ENCODE results near the gene SUFU. TPM values are rescaled to one million over a fixed set of nuclear protein-coding genes. Genes with fewer than 3 reads are reported as not detected.

The SUFU gene
- total RNA-seq, 2 experiments from 2014 or later, result 9.8 to 12.9 TPM

DNA sequence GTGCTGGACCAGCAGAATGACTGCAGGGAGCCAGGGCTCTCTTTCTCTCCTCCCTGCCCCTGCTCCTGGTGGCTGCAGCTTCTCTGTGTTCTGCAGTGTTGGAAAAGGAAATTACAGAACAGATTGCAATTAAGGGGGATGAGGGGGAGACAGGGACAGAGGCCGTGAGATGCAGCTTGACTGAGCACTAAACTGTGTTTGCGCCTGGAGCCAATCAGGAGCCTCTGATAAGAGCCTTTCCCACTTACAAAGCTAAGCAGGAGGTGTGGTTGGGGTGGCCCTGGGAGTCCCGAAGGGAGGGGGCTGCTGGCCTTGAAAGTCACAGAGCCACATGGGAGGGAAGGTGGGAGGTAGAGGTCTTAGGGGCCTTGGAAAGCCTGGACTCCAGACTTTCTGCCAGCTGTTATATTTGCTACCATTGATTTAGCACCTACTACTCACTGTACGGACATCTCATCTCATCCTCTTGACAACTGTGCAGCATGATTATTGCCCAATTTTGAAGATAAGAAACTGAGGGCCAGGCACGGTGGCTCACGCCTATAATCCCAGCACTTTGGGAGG lies 167.2 kb downstream of the SUFU start:
- Mint-ChIP-seq H3K9me3 (ENCODE audit: low read depth) (no peaks in the 10 kb centered on the region), H3K36me3 (no peaks in the 10 kb centered on the region), H3K27ac (no peak overlapping the region), H3K4me3 (no peak overlapping the region), H3K4me1 (peaks cover 27% of the 10 kb centered on the region), H3K27me3 (no peaks in the 10 kb centered on the region)
- ATAC-seq, result no peak
- CTCF ChIA-PET, result interaction anchor here (1.9 to 4.4 kb wide), 5 partner anchors 8 to 40 kb away, joined by 6 to 26 read pairs (median 12); partner anchors contain the start of gene TRIM8
- no peak for DNase-seq

DNA sequence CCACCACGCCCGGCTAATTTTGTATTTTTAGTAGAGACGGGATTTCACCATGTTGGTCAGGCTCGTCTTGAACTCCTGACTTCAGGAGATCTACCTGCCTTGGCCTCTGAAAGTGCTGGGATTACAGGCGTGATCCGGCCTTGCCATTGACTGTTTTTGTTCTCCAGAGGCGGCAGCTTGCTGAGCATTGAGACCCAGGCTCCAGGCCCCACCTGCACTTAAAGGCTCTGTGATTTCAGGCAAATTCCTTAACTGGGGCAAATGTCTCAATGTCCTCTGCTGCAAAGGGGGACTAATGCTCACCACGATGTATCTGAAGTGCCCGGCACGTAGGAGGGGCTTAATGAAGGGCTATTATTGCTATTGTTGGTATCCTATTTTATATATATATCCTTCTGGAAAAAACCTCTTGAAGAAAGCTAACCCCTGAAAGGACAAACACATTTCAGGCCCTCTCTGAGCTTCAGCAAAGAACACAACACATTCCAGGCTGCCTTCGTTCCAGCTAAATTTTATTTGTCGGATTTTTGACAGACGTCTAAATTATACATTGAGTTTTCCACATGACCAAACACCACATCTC lies 169.6 kb downstream of the SUFU start:
- CTCF ChIA-PET, result interaction anchor here (1.0 to 4.8 kb wide), 9 partner anchors 10 to 90 kb away, joined by 3 to 23 read pairs (median 4); partner anchors contain the start of gene TRIM8
- Mint-ChIP-seq H3K4me1 (peaks cover 33% of the 10 kb centered on the region), H3K36me3 (no peaks in the 10 kb centered on the region), H3K9me3 (ENCODE audit: low read depth) (no peaks in the 10 kb centered on the region), H3K4me3 (peak overlapping the region; percentile 57), H3K27ac (peak overlapping the region; percentile 52), H3K27me3 (no peaks in the 10 kb centered on the region)
- ATAC-seq, result no peak
- DNase-seq, result no peak

DNA sequence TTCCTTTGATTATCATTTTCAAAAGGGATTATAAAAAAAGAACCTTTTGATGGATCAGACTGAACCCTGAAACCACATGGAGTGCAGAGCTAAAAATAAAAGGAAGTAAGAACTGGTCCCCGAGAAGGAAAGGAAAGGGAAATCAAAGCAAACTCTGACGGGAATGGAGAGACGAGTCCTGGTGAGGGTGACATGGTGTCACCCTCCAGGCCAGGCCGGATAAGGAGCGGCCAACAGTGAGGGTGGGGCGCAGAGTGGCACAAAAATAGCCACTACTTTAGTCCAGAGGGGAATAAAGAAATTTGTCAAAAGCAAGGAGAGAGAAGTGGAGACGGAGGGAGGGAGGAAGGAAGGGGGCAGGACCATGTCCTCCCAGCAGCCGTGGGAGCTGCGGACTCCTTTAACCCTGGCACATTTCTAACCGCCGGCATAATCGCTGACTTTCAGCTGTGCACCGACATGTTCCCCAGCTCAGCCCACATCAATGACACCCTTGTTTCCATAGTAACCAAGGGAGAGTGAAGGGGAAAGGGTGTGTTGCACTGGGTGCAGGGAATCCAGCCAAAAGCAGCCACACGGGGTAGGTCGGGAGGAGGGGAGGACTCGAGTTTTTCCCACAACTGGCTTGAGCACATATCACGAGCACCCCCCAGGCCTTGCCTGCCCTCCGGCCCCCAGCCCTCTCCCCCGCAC lies 170.2 kb downstream of the SUFU start:
- no peaks in the 10 kb centered on the region for H3K9me3 Mint-ChIP-seq (ENCODE audit: low read depth)
- H3K4me3 Mint-ChIP-seq, result peak overlapping the region; percentile 57
- no peaks in the 10 kb centered on the region for H3K27me3 Mint-ChIP-seq
- CTCF ChIA-PET, result interaction anchor here (1.0 to 4.8 kb wide), 10 partner anchors 11 to 227 kb away, joined by 3 to 23 read pairs (median 4); partner anchors contain the start of gene TRIM8
- peaks cover 34% of the 10 kb centered on the region for H3K4me1 Mint-ChIP-seq
- H3K36me3 Mint-ChIP-seq, result no peaks in the 10 kb centered on the region
- DNase-seq (peak; percentile 83), ATAC-seq (peak; percentile 88)
- peak overlapping the region; percentile 52 for H3K27ac Mint-ChIP-seq

DNA sequence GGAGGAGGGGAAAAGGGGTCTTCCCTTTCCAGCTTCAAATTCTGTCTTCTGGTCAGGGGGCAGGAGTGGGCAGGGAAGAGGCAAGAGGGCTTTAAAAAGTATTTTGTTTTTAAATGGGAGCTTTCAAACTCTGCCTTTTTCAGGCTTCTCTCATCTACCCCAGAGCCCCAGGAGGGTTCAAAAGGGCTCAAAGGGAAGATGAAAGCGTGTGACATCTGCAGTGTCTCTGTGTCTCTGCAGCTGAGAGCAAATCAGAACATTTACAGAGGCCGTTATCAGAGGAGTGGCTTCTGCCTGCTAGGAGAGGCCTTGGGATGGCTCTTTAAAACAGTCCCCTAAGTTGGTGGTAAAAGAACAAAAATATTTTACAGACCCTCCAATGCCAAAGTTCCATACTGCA lies 170.8 kb downstream of the SUFU start:
- no peaks in the 10 kb centered on the region for H3K9me3 Mint-ChIP-seq (ENCODE audit: low read depth)
- no peaks in the 10 kb centered on the region for H3K36me3 Mint-ChIP-seq
- CTCF ChIA-PET, result interaction anchor here (0.9 to 4.8 kb wide), 12 partner anchors 12 to 227 kb away, joined by 3 to 23 read pairs (median 4); partner anchors contain the start of genes SUFU and TRIM8
- ATAC-seq (peak; percentile 40), DNase-seq (no peak)
- peak overlapping the region; percentile 57 for H3K4me3 Mint-ChIP-seq
- H3K27me3 Mint-ChIP-seq, result no peaks in the 10 kb centered on the region
- peaks cover 35% of the 10 kb centered on the region for H3K4me1 Mint-ChIP-seq
- peak overlapping the region; percentile 29 for H3K27ac Mint-ChIP-seq

DNA sequence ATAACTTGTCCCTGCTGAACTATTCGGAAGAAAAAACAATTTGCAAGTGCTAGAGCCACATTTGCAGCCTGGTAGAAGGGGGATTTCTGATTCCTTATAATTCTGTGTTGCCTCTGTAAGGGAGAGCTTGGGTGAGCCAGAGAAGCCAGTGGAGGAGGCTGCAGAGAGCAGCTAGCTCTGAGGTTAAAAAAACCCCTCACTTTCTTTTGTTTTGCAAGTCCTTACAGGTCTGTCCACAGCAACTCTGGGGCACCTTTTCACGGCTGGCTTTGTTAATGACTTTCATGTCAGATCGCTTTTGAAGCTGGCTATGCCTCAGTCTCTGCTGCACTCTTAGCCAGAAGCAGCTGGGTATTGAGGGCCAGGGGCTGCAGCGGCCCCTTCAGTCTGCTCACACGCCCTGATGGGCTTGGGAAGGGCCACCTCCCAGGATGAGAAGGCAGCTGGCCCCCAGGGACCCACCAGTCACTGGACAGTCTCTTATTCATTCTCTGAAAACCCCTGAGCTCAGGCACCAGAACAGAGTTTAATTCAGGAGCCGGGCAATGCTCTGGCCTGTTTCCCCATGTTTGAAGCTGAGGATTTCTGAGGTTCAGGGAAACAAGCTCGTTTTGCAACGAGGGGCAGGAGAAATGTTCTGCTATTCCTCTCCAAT lies 171.4 kb downstream of the SUFU start:
- no peaks in the 10 kb centered on the region for H3K27me3 Mint-ChIP-seq
- H3K4me1 Mint-ChIP-seq, result peaks cover 35% of the 10 kb centered on the region
- CTCF ChIA-PET, result interaction anchor here (0.6 to 4.8 kb wide), 13 partner anchors 12 to 226 kb away, joined by 3 to 23 read pairs (median 5); partner anchors contain the start of genes SUFU and TRIM8
- ATAC-seq, result no peak
- DNase-seq, result no peak
- peak overlapping the region; percentile 29 for H3K27ac Mint-ChIP-seq
- H3K9me3 Mint-ChIP-seq (ENCODE audit: low read depth), result no peaks in the 10 kb centered on the region
- peaks cover 2% of the 10 kb centered on the region for H3K36me3 Mint-ChIP-seq
- no peak overlapping the region for H3K4me3 Mint-ChIP-seq

DNA sequence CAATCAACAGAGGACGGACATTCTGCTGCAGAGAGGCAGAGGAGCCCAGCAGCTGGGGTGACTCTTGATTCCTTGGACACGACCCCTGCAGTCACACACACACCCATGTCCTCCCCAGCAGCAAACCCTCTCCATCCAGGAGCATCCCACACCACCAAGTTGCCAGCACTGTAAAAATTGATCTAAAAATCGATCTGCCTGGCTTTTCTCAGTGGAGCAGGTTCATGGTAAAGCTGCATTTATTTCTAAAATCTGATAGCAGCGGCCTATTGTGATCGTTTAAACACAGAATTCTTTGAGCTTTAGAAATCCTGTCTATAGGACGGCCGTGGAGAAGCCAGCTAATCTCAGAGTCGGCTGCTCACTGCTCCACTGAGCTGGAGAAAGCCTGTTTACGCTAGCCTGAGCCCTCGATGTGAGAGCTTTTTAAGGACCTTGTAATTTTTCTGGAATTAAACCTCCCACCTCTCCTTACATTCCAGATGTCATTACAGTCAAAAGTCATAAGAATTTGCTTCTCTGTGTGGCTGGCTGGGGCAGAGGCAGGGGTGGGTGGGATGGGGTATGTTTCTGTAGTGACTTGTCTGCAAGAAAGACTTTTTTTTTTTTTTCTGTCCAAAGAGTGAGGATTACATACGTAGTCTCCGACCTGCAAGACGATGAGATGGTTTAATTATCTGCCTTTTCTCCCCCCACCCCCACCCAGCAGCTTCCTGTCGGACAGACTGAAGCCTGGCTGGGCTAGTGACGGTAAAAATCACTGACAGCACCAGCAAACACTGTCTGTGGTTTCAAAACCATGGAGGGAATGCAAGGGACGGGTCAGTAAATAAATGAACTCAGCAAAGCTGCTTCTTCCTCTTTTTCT lies 172.1 kb downstream of the SUFU start:
- no peak overlapping the region for H3K27ac Mint-ChIP-seq
- CTCF ChIA-PET, result interaction anchor here (0.6 to 4.8 kb wide), 11 partner anchors 10 to 226 kb away, joined by 3 to 23 read pairs (median 4); partner anchors contain the start of gene SUFU
- H3K27me3 Mint-ChIP-seq, result no peaks in the 10 kb centered on the region
- H3K4me1 Mint-ChIP-seq, result peaks cover 35% of the 10 kb centered on the region
- no peak for DNase-seq
- H3K36me3 Mint-ChIP-seq, result peaks cover 6% of the 10 kb centered on the region
- H3K4me3 Mint-ChIP-seq, result no peak overlapping the region
- ATAC-seq, result no peak
- no peaks in the 10 kb centered on the region for H3K9me3 Mint-ChIP-seq (ENCODE audit: low read depth)

DNA sequence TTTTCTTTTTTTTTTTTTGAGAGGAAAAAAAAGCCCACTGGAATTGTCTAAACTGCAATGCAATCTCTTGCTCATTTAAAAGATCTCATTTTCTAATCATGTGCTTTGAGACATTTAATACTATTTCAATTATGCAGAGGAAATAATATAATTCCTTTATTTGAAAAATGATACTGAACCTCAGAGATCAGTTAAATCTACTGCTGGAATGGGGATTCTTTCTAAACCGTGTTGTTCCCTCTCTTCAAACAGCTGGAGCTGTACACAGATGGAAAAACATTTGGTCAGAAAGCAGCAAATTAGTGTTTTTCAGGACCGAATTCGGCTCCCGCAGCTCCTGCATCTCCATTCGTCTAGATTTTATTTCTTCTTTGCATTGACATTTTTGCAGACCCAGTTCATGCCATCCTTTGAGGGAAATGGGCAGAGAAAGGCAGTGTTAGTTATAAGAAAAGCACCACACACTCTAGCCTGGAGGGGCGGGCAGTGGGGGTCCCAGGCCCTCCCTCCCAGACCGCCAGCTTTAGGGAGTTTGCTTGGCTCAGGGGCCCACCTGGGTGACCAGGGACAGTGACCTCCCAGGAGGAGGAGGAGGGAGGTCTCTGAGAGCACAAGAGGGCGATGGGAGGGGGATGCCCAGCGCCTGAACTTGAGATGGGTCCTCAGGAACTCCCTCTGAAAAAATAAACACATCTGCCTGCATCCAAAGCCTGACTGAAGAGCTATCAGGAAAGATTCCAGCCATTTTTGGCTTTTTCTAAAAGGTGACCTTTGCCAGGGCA lies 173.0 kb downstream of the SUFU start:
- H3K4me1 Mint-ChIP-seq, result peaks cover 40% of the 10 kb centered on the region

DNA sequence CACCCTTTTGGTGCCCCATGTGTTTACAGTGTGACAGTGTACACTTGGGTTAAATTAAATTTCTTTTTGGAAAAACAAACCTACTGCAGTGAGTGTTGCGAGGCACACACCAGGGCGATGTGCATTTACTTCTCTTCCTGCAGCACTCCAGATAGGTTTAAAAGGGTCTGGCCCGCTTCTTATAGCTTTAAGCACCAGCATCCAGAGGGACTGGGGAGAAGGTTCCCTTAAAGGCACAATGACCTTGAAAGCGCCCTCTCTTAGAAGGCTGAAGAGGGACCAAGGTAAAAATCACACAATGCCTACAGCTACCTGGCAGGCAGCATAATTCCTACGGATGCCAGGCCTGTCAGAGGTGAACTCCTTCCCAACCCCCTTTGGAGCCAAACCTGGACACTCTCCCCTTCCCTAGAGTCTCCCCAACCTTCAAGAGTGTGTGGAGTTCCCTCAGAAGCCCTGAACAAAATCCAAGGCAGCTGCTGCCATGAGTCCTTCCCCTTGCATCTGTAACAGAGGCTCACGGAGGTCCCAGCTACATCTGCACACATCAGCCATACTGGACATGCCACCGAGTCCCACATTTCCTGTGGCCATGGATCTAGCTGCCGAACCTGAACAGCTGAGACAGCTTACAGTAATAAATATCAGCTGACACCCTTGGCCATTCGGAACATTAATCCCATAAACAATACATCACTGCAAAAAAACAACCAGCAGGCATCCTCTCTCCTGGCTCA lies 173.7 kb downstream of the SUFU start:
- ATAC-seq (no peak), DNase-seq (no peak)
- H3K9me3 Mint-ChIP-seq (ENCODE audit: low read depth), result no peaks in the 10 kb centered on the region
- H3K4me1 Mint-ChIP-seq, result peaks cover 48% of the 10 kb centered on the region
- CTCF ChIA-PET, result interaction anchor here (0.6 to 4.8 kb wide), 7 partner anchors 8 to 945 kb away, joined by 3 to 23 read pairs (median 5); partner anchors contain the start of genes ARL3, SFXN2 and TRIM8
- no peak overlapping the region for H3K4me3 Mint-ChIP-seq
- H3K36me3 Mint-ChIP-seq, result peaks cover 15% of the 10 kb centered on the region
- H3K27ac Mint-ChIP-seq, result no peak overlapping the region
- H3K27me3 Mint-ChIP-seq, result no peaks in the 10 kb centered on the region

More for the DNA sequence above, 173.0 kb downstream of the SUFU start:
- CTCF ChIA-PET, result interaction anchor here (0.6 to 4.8 kb wide), 9 partner anchors 9 to 945 kb away, joined by 3 to 23 read pairs (median 4); partner anchors contain the start of gene TRIM8
- Mint-ChIP-seq H3K36me3 (peaks cover 11% of the 10 kb centered on the region), H3K4me3 (no peak overlapping the region), H3K9me3 (ENCODE audit: low read depth) (no peaks in the 10 kb centered on the region), H3K27me3 (no peaks in the 10 kb centered on the region), H3K27ac (no peak overlapping the region)
- no peak for DNase-seq
- no peak for ATAC-seq

DNA sequence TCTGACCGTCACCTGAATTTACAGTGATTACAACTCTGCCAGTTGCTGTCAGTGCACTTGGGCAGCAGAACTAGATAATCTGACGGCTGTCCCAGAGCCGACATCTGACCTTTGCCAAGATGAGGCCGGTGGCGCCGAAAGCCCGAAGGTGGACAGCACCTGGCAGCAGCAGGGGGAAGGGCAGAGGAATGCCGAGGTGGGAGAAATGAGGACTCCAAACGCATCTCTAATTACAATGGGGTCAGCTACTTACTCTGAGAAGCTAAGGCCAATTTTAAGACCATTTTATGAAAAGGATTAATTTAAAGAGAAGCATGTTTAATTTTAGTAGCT lies 174.3 kb downstream of the SUFU start:
- Mint-ChIP-seq H3K4me3 (no peak overlapping the region), H3K27me3 (no peaks in the 10 kb centered on the region), H3K36me3 (peaks cover 15% of the 10 kb centered on the region), H3K27ac (no peak overlapping the region), H3K9me3 (ENCODE audit: low read depth) (no peaks in the 10 kb centered on the region), H3K4me1 (peaks cover 49% of the 10 kb centered on the region)
- DNase-seq (no peak), ATAC-seq (no peak)
- CTCF ChIA-PET, result interaction anchor here (0.8 to 3.4 kb wide), 4 partner anchors 9 to 36 kb away, joined by 4 to 10 read pairs (median 6); partner anchors contain the start of genes ARL3, SFXN2 and TRIM8

DNA sequence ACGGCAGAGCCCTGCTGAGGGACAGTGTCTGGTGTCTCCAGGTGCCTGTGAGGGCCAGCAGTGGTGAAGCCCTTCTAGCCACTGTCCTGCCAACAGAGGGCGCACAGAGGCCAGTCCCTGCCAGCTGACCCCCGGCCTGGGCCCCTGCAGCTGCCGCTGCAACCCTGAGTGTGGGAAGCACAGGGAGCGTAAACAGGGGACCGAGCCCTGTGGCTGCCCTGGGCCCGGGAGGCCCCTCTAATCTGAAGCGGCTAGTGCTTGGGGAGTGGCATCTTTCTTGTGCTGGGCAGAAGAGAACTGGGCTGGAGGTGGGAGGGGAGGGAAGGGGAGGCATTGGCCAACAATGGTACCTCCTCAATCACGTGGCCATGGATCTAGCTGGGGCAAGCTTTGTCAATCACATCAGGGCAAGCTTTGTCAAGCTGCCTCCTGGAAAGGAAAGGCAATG lies 175.1 kb downstream of the SUFU start:
- Mint-ChIP-seq H3K4me3 (no peak overlapping the region), H3K27ac (no peak overlapping the region), H3K4me1 (peaks cover 42% of the 10 kb centered on the region), H3K27me3 (no peaks in the 10 kb centered on the region), H3K9me3 (ENCODE audit: low read depth) (no peaks in the 10 kb centered on the region), H3K36me3 (peaks cover 17% of the 10 kb centered on the region)
- no peak for ATAC-seq
- CTCF ChIA-PET, result interaction anchor here (0.7 to 3.4 kb wide), 7 partner anchors 9 to 223 kb away, joined by 3 to 10 read pairs (median 4); partner anchors contain the start of genes ARL3 and SFXN2
- no peak for DNase-seq

DNA sequence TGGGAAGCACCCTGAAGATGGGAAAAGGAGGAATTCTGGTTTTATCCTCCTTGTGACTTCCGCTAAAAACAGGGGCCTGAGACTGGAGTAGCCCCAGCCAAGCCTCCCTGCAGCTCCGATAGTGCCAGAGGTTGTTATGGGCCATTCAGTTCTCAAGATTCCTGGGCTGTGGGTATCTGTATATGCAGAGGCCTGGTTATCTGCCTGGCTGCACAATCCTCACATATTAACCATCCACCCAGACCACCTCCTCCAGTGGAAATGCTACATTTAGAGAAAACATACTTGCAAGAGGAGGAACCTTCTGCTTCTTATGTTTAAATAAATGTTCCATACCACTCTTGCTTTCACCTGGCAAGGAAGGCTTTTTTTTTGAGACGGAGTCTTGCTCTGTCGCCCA lies 175.8 kb downstream of the SUFU start:
- H3K27me3 Mint-ChIP-seq, result no peaks in the 10 kb centered on the region
- peaks cover 17% of the 10 kb centered on the region for H3K36me3 Mint-ChIP-seq
- DNase-seq (no peak), ATAC-seq (no peak)
- peaks cover 35% of the 10 kb centered on the region for H3K4me1 Mint-ChIP-seq
- no peak overlapping the region for H3K4me3 Mint-ChIP-seq
- CTCF ChIA-PET, result interaction anchor here (0.8 to 3.4 kb wide), 6 partner anchors 10 to 35 kb away, joined by 3 to 10 read pairs (median 4); partner anchors contain the start of genes ARL3 and SFXN2
- H3K27ac Mint-ChIP-seq, result no peak overlapping the region
- no peaks in the 10 kb centered on the region for H3K9me3 Mint-ChIP-seq (ENCODE audit: low read depth)
